GM18517 (cell line): ENCODE measurements around the gene POLR2M.
A peak's percentile ranks its signal among the peaks of the same experiment; 100 is the strongest.

ENCODE experiments used
- ATAC-seq: cut with Tn5 transposase; IDR thresholded peaks from one replicate; pipeline ENCODE4 v1.9.1; 2021; ENCODE audit warnings: mild to moderate bottlenecking, moderate library complexity; ENCODE audit not compliant: unreplicated experiment

The POLR2M gene

DNA sequence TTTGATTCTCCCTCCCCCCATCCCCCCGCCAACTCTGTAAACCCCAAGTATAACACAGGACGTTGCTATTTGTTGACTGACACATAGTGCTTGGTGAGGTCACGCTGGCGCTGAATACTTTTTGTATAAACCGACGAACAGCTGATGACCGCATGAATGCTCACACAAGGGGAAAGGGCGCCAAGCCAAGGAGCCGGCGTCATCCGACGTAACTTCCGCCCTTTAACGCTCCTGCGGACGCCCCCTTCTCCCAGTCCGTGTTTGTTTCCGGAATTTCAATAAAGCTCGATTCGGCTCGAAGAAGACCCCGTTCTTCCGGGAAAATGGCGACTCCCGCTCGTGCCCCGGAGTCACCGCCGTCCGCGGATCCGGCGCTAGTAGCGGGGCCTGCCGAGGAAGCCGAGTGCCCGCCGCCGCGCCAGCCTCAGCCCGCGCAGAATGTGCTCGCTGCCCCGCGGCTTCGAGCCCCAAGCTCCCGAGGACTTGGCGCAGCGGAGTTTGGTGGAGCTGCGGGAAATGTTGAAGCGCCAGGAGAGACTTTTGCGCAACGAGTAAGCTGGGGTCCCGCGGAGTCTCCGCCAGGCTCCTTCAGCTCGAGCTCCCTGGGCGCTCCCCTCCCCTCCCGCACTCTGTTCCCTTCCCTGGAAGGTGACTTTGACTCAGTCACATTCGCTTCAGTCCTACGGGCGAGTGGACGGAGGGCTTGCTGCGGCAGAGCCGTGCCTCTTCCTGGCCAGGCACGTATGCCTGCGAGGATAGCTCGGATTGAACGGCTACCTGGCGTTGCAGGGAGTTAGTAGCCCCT lies at the start of gene POLR2M:
Gene POLR2M, plus strand, starts transcription at position 310 of the 805 bp plus-strand sequence. Its CDS starts 129 bp downstream, at position 439.
- ATAC-seq, result peak; percentile 85

DNA sequence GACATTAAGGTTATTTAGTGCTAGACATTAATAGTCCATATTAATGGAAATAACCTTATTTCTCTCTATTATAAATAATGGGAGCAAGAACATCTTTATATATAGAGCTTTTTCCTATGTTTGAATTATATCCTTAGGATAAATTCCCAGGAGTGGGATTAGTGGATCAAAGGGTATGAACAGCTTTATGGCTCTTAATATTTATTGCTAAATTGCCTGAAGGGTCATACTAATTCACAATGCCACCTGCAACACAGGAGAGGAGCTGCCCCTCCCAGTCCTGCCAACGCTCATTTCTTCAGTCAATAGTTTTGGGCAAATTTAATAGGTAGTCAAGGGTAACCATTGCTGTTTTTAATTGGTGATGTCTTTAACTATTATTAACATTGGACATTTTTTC lies 48.9 kb upstream of the POLR2M start:
- ATAC-seq, result no peak

DNA sequence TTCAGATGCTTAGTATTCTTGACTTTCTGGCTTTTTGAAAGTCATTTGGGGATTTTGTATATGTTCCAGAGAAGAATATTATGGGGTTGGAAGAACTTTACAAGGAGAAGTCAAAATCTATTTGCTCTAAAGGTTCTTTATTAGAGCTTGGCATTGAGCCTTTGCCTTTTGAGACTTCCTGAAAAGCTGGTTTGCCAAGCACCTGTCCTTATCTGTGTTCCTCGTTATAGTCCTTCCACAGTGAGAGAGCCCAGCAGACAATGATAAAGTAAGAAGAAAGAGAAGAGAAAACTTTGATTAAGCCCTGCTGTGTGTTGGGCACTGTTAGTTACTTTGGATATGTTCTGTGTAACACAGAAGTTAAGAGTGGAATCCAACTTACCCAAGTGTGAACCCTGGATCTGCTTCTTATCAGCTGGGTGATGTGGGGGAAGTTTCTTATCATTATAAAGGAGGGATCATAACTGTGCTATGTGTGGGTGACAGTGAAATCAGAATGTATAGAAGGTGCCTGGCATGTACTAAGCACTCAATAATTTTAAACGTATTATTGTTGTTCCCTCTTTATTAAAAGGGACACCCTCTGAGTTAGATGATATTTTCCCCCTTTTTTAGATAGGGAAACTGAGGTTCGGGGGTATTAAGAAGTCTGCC lies 44.3 kb upstream of the POLR2M start:
- no peak for ATAC-seq

DNA sequence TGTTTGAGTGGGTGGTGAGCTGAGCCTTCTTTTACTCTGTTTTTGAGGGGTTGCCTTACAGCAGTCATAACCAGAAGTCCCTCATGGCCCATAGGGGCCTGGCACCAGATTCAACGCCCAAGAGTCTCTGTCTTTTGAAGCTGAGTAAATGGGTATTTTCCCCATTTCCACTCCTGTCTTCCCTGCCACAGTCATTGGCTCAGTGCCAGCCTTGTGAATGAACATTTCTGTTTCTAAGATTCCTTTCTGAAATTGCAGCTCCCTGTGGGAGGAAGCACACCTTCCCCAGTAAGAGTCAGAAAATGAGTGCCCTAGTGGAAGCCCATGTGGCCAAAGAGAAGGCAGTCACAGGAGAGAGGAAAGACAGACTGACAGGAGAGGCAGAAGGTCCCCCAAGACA lies 43.7 kb upstream of the POLR2M start:
- no peak for ATAC-seq

DNA sequence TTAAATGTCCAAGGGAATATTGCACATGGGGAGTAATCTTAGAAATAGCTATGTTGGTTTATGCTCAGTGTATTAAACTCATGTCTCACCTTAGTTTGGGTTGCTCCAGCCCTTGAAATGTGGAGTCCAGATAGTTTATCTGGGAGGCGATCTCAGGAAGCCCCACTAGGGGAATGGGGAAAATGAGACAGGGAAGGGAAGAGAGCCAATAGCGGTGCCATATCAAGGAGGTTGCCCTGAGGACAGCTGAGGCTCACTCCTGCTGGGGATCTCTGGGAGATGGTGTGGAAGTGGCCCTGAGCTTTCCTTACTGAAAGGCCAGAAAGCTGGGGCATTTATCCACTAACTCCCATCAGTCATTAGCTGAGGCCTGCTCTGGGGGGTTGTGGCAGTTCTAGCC lies 43.3 kb upstream of the POLR2M start:
- ATAC-seq, result no peak

DNA sequence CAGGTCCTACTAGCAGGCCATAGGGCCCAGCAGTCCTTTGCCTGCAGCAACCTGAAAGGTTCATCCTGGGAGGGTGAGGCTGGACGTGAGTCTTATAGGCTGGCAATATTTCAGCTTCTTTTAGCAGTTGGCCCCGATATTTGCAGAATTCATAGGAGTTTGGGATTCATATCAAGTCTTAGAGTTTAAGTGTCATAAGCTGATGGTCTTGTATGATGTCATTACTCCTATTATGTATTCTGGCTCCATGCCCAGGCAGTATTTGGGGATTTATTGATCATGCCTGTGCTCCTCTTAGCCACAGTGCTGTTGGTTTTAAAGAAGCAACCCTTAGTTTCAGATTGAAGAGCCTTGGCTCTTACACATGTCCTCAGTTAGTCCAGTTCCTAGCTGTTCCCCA lies 41.3 kb upstream of the POLR2M start:
- no peak for ATAC-seq

DNA sequence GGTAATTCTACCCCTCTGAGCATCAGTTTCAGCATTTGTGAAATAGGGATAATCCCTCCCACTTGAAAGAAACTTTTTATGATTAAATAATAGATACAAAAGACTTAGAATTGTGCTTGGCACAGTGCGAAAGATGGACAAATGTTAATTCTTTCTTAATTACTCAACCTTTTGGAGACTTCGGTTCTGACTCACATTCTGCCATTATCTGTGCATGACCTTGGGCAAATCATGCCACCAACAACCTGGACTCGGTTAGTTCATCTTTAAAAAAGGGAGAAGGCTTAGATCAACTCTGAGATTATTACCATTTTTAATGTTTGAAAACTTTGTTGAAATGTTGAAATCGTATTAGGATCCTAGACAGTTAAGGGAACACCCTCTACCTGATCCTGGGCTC lies 40.6 kb upstream of the POLR2M start:
- ATAC-seq, result no peak

DNA sequence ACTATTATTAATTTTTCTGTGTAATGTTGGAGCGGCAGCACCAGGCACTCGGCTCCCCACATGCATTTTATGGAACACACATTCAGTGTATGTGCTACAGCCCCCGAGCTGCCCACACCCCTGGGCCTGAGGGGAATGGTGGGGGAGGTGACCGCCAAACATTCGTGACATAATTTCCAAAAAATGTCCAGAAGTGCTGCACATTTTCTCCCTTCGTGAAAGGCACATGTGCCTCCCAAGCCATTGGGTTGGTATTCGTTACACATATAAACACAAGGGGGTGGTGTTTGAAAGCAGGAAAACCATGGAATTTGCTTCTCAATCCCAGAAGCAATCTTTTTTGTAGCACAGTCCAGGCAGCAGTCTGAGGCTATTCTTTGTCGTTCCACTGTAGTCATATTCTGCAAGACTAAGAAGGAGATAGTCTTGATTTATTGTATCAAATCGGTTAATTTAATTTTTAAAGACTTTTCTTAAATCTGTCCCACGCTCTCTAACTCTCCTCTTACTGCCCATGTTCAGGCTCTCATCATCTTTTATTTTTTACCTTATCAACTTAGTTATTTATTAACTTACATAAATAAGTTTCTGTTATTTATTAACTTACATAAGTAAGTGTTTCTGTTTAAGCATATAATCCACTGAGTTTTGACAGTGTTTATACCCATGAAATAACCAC lies 39.2 kb upstream of the POLR2M start:
- no peak for ATAC-seq

DNA sequence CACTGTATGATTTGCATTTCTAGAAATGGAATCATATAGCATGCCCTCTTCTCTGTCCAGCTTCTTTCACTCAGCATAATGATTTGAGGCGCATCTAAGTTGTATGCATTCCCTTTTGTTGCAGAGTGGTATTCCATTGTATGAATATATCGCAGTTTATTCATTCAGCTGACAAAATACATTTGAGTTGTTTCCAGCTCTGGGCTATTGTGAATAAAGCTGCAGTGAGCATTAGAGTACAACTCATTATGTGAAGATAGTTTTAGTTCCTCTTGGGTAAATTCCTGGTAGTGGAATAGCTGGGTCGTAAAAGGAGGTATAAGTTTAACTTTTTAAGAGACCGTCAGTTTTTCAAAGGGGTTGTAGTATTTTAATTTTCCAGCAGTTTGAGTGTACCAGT lies 38.5 kb upstream of the POLR2M start:
- ATAC-seq, result no peak

DNA sequence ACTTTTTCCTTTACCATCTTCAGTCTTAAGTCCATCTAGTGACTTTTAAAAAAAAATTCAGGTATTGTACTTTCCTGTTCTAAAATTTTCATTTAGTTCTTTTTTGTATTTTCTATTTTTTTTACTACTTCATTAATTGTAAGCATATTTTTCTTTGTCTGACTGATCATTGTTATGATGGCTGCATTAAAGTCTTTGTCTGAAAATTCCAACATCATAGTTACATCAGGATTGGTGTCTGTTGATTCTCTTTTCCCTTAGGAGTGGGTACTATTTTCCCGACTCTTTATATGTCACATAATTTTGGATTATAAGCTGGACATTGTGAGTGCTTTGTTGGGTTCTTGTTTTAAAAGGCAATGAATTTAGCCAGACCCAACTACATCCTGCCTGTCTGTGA lies 34.9 kb upstream of the POLR2M start:
- ATAC-seq, result no peak

DNA sequence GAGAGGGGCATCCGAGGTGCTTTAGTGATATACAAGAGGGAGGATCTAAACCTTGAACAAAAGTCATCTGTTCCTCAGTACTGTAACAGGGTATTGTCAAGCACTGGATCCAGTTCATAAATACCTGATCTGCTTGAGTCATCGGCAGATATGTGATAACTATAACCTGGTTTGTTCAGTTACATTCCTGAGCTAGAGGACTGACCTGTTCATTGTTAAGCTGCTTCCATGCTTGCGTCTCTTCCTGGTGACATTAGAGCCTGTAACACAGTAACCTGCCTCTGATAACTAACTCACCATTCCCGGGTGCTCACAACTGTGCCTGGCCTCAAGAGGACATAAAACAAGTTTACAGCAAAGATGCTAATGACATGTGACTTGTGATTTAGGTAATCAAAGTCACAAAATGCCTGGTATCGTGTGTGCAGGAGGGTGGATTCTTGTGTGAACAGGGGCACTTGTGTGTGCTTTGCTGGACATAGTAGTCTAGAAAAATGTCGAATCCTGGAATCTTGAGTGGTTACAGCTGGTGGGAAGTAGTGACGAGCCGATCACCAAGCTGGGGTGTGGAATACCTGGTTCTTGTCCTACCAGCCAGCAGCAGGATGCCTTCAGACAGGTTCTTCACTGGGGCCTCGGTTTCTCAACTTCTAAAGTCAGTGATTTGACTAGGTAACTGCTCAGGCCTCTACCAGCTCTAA lies 30.9 kb upstream of the POLR2M start:
- no peak for ATAC-seq

DNA sequence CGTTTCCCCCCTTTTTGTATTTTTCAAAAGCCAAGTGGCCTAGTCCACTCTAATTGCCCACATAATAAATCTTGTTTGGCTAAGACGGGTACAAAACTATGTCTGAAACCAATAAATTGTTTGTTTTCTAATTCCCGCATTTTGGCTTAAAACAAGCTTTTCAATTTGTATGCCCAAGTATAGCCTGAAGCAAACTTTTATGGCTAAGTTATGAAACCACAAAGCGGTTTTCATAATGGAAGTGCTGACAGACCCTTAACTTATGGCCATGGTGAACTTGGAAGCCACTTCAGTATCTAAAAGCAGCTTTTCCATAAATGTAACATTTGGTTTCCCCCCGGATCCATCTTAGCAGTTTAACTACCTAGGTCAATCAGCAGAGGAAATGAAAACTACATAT lies 29.9 kb upstream of the POLR2M start:
- ATAC-seq, result no peak

DNA sequence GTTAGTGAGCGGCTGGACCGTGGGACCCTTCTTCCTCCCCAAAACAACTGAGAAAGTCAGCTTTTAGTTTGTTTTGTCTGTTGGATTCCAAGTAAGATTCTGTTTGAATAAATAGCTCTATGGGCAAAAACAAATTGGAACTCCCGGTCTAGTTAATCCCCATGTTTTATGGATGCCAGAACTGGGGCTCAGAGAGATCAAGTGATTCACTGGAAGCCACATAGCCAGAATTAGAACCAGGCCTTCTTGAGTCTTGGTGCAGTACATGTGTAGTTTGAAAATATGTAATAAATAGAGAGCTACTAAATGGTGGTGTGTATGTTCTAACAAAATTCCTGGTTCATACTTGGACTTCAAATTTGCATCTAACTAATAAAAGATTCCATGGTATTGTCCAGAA lies 29.3 kb upstream of the POLR2M start:
- ATAC-seq, result no peak

DNA sequence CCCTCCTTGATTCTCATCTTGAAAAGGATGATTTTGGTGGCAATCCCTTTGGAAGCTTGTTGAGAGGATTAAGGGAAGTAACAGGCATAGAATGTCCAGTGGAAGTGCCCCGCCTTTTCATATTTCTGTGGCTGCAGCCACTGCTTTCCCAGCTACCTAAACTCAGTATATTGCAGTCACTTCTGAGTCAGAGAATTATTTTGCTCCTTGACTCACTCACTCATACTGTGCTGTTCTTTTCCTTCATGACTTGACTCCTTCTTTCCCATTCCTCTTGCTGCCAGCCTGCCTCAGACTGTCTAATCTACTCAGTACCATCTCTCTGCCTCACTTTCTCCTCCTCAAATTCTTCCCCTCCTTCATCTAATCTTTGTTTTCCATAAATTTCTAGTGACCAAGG lies 26.5 kb upstream of the POLR2M start:
- ATAC-seq, result no peak

DNA sequence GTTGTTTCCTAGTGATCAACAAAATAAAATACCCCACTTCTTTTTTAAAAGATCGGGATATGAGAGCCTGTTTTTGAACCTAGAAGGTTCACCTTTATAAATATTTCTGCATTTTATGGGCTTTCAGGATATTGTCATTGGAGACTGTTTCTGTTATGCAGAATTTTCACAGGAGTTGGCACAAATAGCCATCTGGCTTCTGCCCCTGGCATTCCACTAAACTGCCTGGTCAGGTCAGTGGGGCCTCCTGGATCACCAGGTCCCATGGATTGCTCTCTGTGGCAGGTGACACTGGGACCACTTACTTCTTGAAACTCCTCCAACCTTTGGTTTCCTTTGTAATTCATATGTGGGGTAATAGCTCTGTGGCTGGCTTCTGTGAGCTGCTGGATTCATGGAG lies 25.5 kb upstream of the POLR2M start:
- no peak for ATAC-seq

DNA sequence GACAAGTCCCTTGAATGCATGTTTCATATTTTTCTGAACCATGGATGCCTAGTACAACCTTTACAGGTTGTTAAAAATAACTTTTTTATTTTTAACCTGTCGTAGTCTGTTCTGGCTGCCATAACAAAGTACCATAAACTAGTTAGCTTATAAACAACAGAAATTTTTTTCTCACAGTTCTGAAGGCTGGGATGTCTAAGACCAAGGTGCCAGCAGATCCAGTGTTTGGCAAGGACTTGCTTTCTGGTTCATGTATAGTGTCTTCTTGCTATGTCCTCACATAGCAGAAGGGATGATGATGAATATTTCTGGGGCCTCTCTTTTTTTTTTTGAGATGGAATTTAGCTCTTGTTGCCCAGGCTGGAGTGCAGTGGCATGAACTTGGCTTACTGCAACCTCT lies 23.0 kb upstream of the POLR2M start:
- no peak for ATAC-seq

DNA sequence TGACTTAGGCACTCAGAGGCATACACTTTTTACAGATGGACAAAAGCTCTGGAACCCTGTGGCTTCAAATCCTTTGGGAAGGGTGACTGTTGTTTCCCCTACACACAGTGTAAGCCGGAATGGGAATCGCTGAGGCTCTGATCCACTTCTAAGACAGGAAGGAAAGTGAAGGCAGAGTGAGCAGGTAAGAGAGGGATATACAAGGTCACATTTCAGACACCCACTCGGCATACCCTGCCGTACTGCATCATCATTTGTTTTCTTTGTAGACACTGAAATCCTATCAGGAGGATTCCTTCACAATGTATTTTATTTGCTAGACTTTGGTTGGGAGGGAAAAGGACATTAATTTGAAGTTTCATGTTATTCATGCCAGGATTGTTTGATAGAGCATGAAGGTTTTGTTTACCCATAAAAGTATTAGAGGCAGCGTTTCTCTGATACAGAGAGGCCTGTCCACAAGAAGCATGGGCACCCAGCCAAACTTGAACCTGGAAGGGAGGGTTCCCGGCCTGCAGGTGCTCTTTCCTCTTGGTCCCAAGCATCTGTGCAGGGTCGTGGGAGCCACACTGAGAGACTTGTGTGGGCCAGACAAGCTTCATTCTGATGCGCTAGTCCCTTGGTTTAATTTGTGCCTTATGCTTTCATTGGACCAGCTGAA lies 21.9 kb upstream of the POLR2M start:
- no peak for ATAC-seq

DNA sequence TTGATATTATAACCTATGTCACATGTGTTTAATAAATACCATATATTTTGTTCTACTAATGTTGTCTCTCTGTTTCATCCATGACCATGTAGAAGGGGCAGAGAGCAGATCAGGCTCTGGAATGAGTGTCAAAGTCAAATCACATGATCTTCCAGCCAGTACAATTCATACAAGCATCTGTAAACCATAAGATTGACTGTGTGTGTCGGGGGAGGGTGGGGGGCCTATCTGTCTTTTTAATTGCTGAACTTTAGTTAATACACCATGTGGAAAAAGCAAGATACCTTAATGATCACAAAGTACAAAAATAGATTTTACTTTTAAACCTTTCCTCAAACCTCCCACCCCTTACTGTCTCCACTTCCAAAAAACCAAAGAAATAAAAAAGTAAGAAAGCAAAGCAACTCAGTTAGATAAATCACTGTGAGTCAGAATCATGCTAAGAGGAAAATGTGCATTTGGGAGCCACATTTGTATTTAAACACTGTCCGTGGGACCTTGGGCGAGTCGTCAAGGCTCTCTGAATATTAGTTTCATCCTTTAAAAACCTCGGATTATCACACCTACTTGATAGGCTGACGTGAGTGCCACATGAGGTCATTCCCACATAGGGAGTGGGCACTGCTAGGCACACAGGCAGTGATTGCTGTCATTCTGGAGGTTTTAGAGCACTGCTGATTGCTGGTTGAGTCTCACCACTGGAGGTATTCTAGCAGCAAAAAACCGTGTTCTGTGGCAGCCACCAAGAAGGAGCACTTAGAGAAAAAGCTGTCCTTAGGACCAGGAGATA lies 21.0 kb upstream of the POLR2M start:
- no peak for ATAC-seq

DNA sequence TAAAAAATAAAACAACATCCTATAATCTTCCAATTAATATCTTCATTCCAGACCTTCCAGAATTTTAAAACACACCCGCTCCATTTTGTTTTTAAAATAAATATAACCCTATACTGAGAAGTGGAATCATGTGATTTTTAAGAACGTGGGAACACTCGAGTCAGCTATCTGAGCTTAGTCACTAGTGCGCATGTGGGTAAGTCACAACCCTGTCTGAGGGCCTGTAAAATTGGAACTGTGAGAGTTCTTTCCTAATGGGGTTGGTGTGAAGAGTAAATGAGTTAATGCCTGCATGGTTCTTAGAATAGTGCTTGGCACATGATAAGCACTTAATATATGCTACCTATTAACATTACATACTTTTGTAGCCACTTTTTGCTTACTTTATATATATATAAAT lies 19.9 kb upstream of the POLR2M start:
- no peak for ATAC-seq

DNA sequence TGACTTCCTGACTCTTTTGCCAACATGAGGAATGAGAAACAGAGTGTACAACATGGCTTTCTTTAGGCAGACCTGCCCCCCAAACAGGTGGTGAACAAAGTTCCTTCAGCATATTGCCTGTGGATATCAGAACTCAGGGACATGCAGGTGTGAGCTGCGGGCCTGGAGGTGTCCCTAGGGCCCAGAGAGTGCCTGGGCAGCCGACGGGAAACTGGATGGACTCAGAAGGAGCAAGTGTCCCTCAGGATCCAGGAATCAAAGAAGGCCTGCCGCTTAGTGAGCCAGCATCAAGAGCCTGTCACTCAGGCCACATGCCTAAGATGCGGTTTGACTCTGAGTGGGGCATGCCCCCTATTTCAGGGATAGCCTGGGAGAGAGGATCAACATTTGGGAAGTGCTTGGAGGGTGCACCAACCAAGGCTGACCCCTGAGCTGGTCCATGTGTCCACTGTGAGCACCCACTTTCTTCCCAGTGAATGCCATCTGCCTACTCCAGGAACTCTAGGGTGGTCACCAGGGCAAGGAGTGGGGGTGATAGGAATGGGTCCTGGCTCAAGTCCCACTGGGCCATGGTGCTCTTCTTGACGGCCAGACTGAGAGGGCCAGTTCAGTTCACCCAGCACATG lies 16.1 kb upstream of the POLR2M start:
- ATAC-seq, result no peak
